Measurements from ENCODE around the gene ACTMAP.

The ACTMAP gene

GRCh38 chr19:40692212-40692551 lies 58.1 kb downstream of the ACTMAP start:
- no peak for DNase-seq

GRCh38 chr19:40691421-40692211 lies 58.7 kb downstream of the ACTMAP start:
- no peak for DNase-seq
